DMS114 treated with DMSO at 0.1 percent for 48 hours (cell line): ENCODE measurements around the gene FSTL4.

Experiments
- DNase-seq: peaks from one replicate; lab custom pipeline; 2025; ENCODE audit not compliant: unreplicated experiment; lab: John Stamatoyannopoulos, UW

FSTL4 gene

GRCh38 chr5:133250527-133250926 is 361.8 kb downstream of the FSTL4 start:
- DNase-seq = no peak

DNA sequence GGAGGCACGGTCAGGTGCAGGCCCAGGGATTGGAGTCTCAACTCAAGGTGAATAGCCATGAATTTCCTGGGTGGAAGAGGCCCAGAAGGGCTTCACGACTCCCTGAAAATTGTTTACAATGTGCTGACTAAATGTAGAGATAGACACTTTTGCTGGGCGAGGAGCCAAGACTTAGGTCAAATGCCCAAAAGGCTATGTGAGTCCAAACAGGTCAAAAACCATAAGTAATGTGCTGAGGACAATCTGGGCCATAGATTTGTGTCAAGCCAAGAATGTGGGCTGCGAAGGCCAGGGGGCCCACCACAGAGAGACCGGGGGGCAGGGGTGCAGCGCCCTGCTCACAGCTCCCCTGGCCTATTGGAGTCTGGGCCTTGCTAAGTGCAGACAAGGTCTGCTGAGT is 362.7 kb downstream of the FSTL4 start:
- DNase-seq = no peak

DNA sequence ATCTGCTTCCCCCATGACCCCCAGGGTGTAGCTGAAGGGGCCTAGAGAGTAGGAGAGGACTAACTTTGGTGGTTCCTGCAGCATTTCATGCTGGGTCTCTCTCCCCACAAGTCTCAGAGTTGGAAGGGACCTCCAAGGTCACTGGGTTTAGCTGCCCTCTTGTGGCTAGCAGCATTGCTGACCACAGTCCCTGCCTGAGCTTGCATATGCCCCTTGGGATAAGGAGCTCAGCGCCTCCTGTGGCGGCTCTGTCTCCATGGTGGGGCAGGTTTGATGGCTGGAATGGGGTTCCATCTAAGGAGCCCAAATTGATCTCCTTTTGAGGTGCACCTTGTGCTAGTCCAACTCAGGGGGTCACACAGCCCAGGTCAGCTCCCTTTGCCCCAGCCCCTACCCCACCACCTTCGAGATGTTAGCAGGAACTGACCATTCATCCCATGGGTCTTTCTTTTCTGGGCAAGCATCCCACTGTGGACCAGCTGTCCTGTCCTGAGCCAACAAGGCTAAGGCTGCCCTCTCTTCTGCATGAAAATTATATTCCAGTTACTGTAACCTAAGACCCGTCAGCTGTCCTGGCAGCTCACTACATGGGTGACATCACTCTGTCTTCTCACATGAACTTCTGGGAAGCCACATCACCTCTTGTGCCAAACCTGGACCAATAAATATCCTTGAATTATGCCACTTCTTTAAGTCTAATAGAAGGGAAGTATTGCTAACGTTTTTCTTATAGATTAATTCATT is 364.3 kb downstream of the FSTL4 start:
- peak; percentile 9 for DNase-seq

GRCh38 chr5:133247151-133247709 is 365.1 kb downstream of the FSTL4 start:
- no peak for DNase-seq

- DNase-seq = no peak
Measured at GRCh38 chr5:133246376-133247150, 365.8 kb downstream of the FSTL4 start.

DNA sequence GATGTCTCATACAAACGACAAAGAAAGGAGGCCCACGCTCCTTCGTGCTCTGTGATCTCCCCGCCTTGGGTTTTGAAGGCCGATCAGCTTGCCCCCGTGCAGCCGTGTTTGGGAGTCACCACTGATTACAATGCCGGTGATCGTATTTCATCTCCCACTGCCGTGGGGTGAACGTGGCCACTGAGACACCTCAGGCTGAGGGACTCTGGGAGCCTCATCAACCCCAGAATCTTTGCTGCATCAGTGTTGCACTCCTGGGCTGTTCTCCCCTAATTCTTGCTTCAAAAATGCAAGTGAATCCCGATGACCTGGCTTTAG is 366.3 kb downstream of the FSTL4 start:
- DNase-seq = no peak

- DNase-seq = no peak
Measured at GRCh38 chr5:133245191-133246052, 366.9 kb downstream of the FSTL4 start.

GRCh38 chr5:133244242-133244641 is 368.1 kb downstream of the FSTL4 start:
- DNase-seq = no peak

DNA sequence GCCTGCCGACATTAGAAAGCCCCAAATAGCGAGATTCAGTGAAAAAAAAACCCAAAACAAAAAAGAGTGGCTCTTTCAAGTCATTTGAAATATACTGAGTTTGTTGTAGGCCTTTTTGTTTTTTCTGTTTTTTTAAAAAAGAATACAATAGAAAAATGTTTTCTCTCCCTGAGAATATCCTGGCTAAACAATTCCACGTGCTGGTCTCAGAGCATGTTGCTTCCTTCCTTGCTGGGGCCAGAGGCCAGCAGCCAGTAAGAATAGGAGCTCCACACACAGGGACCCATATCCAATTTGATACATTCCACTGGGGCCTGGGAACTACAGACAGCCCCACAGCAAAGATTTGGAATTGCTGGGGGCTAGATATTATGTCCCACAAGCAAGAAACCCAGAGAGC is 369.1 kb downstream of the FSTL4 start:
- no peak for DNase-seq

- no peak for DNase-seq
Measured at GRCh38 chr5:133242221-133242835, 370.0 kb downstream of the FSTL4 start.

DNA sequence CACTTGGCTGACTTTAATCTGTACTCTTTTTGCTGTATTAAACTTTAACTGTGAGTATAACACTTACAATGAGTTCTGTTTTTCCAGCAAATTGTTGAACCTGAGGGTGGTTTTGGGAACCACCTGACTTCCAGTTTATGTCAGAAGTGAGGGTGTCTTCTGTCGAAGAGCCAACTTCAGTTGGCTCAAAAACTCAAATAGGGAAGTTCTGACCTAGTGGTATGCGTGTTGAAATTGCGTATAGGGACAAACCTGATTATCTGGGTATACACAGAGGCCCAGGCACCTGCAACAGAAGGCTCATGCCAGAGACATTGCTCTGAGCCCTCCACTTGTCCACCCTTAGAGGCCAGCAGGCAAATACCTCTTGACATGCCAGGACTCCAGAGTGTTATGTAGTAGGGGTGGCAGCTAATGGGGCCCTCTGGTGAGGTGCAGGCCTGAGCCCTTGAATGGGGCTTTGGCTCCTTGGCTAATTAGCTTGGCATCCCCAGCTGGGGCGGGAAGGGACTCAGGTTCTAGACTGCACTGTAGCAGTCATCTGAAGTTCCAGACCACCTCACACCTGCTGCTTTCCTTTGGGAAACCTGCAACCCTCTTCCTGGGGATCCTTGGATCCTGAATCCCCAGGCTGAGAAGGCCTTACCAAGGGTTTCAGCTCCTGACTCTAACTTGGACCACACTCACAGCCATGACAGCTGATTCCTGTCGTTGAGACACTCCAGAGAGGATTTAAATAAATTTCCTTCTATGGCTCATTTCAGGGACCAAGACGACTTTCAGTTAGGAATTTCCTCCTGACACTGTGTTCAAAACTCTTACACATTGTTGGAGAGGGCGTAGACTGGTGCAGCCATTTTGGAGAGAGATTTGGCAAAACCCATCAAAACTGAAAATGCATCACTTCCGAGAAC is 370.9 kb downstream of the FSTL4 start:
- DNase-seq = no peak

DNA sequence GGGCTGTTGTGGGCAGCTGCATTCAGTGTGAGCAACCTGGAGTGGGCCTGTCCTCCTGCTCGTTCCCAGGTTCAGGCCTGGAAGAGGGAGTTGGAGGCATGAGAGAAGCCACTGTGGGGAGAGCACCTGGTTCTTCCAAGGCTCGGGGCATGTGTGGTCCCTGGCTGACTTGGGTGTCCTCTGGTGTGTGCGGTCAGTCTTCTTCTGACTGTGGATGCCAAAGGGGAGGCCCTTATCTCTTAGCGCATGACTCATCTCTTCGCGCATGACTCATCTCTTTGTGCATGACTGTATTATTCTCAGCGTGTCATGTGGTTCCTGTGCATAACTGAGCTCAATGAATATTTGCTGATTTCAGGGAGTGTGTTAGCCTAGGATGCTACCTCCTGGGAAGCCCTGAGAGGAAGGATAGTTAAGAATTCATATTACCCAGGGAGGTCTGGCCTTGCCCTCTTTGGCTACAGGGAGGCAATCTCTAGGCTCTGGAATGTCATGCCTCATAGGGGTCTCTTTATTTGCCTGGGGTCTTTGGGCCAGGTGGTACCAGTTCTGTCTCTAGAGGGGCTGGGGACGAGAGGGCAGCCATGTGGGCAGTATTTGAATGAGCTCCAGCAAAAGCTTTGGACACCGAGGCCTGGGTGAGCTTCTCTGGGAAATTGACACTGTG is 371.8 kb downstream of the FSTL4 start:
- no peak for DNase-seq

DNA sequence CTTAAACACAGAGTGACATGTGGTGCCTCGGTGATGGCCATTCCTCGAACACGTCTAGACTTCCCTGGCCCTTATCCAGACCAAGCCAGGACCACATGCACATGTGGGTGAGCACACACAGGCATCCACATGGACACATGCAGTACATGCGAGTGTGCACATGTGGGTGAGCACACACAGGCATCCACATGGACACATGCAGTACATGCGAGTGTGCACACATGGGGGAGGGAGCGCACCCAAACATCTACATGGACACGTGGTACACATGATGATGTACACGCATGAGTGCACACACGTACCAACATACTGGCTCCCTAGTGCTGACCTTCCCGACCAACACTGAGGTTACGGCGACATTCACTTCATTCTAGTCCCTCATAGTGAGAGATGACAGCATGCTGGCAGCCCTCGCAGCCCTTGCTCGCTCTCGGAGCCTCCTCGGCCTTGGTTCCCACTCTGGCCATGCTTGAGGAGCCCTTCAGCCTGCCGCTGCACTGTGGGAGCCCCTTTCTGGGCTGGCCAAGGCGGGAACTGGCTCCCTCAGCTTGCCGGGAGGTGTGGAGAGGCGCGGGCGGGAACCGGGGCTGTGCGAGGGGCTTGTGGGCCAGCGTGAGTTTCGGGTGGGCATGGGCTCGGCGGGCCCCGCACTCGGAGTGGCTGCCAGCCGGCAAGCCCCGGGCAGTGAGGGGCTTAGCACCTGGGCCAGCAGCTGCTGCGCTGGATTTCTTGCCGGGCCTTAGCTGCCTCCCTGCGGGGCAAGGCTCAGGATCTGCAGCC is 373.7 kb downstream of the FSTL4 start:
- DNase-seq = no peak

- no peak for DNase-seq
Measured at GRCh38 chr5:133236976-133237375, 375.4 kb downstream of the FSTL4 start.

GRCh38 chr5:133236541-133236951 is 375.8 kb downstream of the FSTL4 start:
- DNase-seq = no peak

GRCh38 chr5:133235696-133236426 is 376.5 kb downstream of the FSTL4 start:
- no peak for DNase-seq

DNA sequence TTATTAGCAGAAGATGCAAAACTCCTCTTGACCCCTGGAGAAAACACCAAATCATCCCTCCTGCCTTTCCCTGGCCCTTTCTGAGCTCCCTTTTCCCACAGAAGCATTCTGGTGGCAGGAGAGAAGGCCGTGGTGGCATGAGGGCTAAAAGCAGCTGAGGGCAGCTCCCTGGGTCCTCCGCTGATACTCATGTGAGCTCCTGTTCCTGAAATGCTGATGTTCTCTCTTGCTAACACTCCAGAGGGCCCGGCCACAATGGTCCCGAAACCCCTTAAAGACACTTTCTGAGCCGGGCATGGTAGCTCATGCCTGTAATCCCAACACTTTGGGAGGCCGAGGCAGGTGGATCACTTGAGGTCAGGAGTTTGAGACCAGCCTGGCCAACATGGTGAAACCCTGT is 377.4 kb downstream of the FSTL4 start:
- no peak for DNase-seq

DNA sequence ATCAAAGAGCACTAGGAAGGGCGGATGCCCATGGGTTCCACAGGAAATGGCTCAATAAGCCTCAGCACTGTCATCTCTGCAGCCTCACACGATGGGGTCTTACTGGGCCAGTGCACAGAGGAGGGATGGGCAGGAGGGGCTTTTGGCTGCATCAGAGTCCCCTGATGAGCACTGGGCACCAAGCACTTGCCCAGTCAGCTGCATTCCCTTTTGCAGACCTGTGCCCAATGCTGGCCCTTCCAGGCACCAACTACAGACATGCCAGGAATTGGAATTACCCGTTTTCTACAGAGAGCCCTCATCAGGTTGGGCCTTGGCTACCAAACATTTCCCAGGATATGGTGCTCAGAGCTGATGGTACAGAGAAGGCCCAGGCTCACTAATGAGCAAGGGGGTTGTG is 378.1 kb downstream of the FSTL4 start:
- DNase-seq = no peak
